ENCODE data around the gene RELN.

DNA sequence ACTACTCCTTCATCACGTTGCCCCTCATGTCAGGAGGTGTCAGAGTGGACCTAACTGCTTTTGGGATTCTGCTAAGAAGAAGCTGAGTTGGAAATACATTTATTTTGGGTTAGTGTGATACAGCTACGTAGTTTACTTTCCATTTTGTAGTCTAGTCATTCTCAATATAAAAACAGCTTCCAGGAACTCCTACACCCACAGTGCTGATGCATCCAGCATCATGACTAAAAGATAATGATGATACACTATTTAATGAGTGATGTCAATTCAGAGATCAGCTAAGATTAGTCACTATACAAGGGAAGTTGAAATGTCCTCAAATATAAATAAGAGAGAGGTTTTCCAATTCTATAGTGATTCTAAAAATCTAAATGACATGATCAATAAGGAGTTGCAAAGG is 279.2 kb downstream of the RELN start:
- TF ChIP-seq POLR2G (IDR thresholded peaks at IDR 0.05; ENCODE audit: low read depth, low read length) (no peak), CTCF (CRISPR knock-in tag; IDR thresholded peaks at IDR 0.05) (no peak), KDM4B (CRISPR knock-in tag; IDR thresholded peaks at IDR 0.05) (no peak), ZNF343 (CRISPR knock-in tag; IDR thresholded peaks at IDR 0.05) (no peak), PBX3 (CRISPR knock-in tag; IDR thresholded peaks at IDR 0.05; ENCODE audit: borderline replicate concordance) (no peak), NFE2 (CRISPR knock-in tag; IDR thresholded peaks at IDR 0.05) (no peak)
